Stimulated activated naive B cell treated with anti-CD40 and anti-IgM and Interleukin-4, amounts not matched to agents 10 μg/mL and 1 μg/mL and 100 μg/mL, for 72 hours (primary cell): Measurements from ENCODE around the gene PHC1.

ENCODE experiments used
- ATAC-seq, 2 donors: fragments of 150-1000 bp; cut with Tn5 transposase; replicated peaks; 2 replicates each; pipeline ENCODE4 v1.10.0; 2021; ENCODE audit warnings: moderate library complexity in 1 of 2
- DNase-seq: peaks from one replicate; pipeline ENCODE4 v3.0.0; 2021
- H3K27ac Mint-ChIP-seq: one replicate; pipeline ENCODE4 v1.8.0; 2022; ENCODE audit warnings: mild to moderate bottlenecking, mixed read lengths
- H3K27me3 Mint-ChIP-seq, 2 donors: one replicate each; pipeline ENCODE4 v1.8.0; 2022; ENCODE audit warnings: mixed read lengths in 2 of 2
- H3K36me3 Mint-ChIP-seq, 2 donors: one replicate each; pipeline ENCODE4 v1.8.0; 2022; ENCODE audit warnings: mixed read lengths in 2 of 2, mild to moderate bottlenecking in 1 of 2
- H3K4me1 Mint-ChIP-seq, 2 donors: one replicate each; pipeline ENCODE4 v1.8.0; 2022; ENCODE audit warnings: mixed read lengths in 2 of 2, mild to moderate bottlenecking in 1 of 2
- H3K4me3 Mint-ChIP-seq, 2 donors: one replicate each; pipeline ENCODE4 v1.8.0; 2022; ENCODE audit warnings: mild to moderate bottlenecking in 2 of 2, mixed read lengths in 2 of 2, moderate library complexity in 1 of 2
- H3K9me3 Mint-ChIP-seq, 2 donors: one replicate each; pipeline ENCODE4 v1.8.0; 2022; ENCODE audit warnings: mixed read lengths in 2 of 2, mild to moderate bottlenecking in 1 of 2

The PHC1 gene

GRCh38 chr12:8949342-8950220 is 35.3 kb downstream of the PHC1 start, which contains the start of gene M6PR:
Gene M6PR (minus strand): TSS chr12:8949645. CDS start chr12:8946404, 3,241 bp downstream.
- peaks cover 38 to 40% of the 10 kb centered on the region in 2 donors for H3K36me3 Mint-ChIP-seq
- peaks cover 14 to 31% of the 10 kb centered on the region in 2 donors for H3K4me1 Mint-ChIP-seq
- DNase-seq (peak; percentile 97), ATAC-seq (peak; percentile 80 to 84)
- no peaks in the 10 kb centered on the region for H3K27me3 Mint-ChIP-seq
- H3K9me3 Mint-ChIP-seq = peaks cover 3 to 4% of the 10 kb centered on the region in 2 donors
- H3K27ac Mint-ChIP-seq = peak within 1 kb of the TSS; percentile 95
- peak within 1 kb of the TSS; percentile 96 to 100 for H3K4me3 Mint-ChIP-seq

DNA sequence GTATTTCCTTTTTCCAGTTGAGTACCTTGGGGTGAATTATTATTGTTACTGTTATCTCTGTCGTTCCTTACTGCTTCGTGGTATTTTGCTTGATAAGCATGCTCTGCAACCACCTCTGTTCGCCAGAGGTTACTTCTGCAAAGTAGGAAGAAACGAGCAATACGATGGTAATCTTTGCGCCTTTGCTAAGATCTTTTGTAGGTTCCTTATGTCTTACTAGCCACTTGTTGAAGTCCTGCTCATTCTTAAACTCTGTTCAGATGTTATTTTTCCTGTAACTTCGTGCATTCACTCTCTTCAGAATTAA is 35.9 kb downstream of the PHC1 start:
- Mint-ChIP-seq H3K36me3 (peaks cover 33 to 38% of the 10 kb centered on the region in 2 donors), H3K9me3 (peaks cover 3 to 4% of the 10 kb centered on the region in 2 donors), H3K4me3 (peak overlapping the region; percentile 96 to 100), H3K27ac (peak overlapping the region; percentile 95), H3K27me3 (no peaks in the 10 kb centered on the region), H3K4me1 (peaks cover 14 to 30% of the 10 kb centered on the region in 2 donors)
- DNase-seq = no peak
- peak in 1 of 2 donors; percentile 26 for ATAC-seq

DNA sequence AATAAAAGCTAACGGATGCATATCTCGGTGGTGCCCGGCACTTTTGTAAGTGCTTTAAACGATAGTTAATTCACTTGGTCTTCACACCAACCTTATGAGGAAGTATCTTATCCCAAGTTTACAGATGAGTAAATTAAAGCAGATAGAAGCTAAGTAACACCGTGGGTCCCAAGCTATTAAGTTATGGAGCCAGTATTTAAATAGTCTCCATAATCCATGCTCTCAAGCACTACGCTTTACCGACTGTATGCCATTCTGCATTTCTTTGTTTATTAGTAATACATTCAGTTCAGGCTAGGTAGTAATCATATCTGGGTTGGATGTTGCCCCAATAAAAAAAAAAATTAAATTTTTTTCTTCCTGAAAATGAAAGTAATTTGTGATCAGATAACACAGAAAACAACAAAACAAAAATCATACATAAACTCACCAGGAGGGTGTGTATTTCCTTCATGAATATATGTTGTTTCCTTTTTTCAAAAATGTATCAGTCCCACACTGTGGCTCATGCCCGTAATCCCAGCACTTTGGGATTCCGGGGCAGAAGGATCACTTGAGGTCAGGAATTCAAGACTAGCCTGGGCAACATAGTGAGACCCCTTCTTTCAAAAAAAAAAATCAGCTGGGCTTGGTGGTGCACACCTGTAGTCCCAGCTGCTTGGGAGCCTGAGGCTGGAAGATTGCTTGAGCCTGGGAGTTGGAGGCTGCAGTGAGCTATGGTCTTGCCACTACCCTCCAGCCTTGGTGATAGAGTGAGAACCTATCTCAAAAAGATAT is 36.6 kb downstream of the PHC1 start:
- H3K9me3 Mint-ChIP-seq = peaks cover 3 to 4% of the 10 kb centered on the region in 2 donors
- H3K4me1 Mint-ChIP-seq = peaks cover 14 to 25% of the 10 kb centered on the region in 2 donors
- peak overlapping the region; percentile 96 to 100 for H3K4me3 Mint-ChIP-seq
- H3K27ac Mint-ChIP-seq = peak overlapping the region; percentile 95
- H3K36me3 Mint-ChIP-seq = peaks cover 30 to 37% of the 10 kb centered on the region in 2 donors
- no peak for DNase-seq
- ATAC-seq = no peak
- H3K27me3 Mint-ChIP-seq = no peaks in the 10 kb centered on the region

DNA sequence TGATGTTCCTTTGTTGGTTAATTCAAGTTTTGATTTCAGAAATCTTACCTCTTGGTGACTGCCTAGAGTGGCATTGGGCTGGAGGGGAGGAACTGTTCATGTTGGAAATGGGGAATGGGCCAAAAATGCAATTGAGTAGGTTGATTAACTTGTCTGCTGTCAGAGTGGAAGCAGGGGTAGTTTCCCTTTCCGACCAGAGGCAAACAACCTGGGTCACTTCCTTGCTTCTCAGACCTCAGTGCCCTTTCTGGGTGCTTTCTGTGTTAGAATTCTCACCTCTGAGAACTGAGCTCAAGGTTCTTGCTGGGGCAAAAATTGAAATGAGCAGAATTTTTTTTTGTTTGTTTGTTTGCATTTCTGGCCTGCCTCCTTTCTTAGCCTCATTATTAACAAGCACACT is 37.4 kb downstream of the PHC1 start:
- peak overlapping the region; percentile 42 to 46 for H3K4me3 Mint-ChIP-seq
- ATAC-seq (no peak), DNase-seq (peak; percentile 35)
- H3K9me3 Mint-ChIP-seq = peaks cover 3 to 4% of the 10 kb centered on the region in 2 donors
- peaks cover 8 to 17% of the 10 kb centered on the region in 2 donors for H3K4me1 Mint-ChIP-seq
- H3K27ac Mint-ChIP-seq = no peak overlapping the region
- no peaks in the 10 kb centered on the region for H3K27me3 Mint-ChIP-seq
- peaks cover 30 to 37% of the 10 kb centered on the region in 2 donors for H3K36me3 Mint-ChIP-seq

- Mint-ChIP-seq H3K4me1 (peaks cover 3 to 9% of the 10 kb centered on the region in 2 donors), H3K4me3 (no peak overlapping the region), H3K27ac (no peak overlapping the region), H3K27me3 (no peaks in the 10 kb centered on the region), H3K9me3 (peaks cover 3 to 4% of the 10 kb centered on the region in 2 donors), H3K36me3 (peaks cover 27 to 34% of the 10 kb centered on the region in 2 donors)
- DNase-seq (no peak), ATAC-seq (no peak)
Measured at GRCh38 chr12:8953773-8954402, 39.6 kb downstream of the PHC1 start.

DNA sequence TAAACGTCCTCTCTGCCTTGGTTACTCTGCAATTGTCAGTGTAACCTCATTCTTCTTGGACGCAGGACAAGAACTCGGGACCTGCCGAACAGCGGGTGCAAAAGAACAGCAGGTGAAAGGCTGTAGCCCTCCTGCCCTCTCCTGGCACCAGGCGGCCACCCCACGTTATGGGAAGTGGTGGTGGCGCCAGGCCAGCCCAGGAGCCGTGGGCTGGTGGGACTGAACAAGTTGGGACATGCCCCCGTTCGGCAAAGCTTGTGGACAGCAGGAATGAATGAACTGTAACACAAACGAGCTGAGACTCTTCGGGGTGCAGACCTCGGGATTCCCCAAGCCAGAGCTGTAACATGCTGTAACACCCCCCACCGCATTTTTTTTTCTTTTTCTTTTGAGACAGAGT is 41.8 kb downstream of the PHC1 start:
- no peak for DNase-seq
- Mint-ChIP-seq H3K4me3 (no peak overlapping the region), H3K9me3 (peaks cover 3 to 4% of the 10 kb centered on the region in 2 donors), H3K4me1 (peaks cover 3 to 9% of the 10 kb centered on the region in 2 donors), H3K27ac (no peak overlapping the region), H3K36me3 (peaks cover 27 to 31% of the 10 kb centered on the region in 2 donors), H3K27me3 (no peaks in the 10 kb centered on the region)
- ATAC-seq = no peak

GRCh38 chr12:8956772-8957171 is 42.5 kb downstream of the PHC1 start:
- no peak overlapping the region for H3K27ac Mint-ChIP-seq
- no peaks in the 10 kb centered on the region for H3K27me3 Mint-ChIP-seq
- H3K4me1 Mint-ChIP-seq = peaks cover under 1 to 5% of the 10 kb centered on the region in 2 donors
- peaks cover 3 to 4% of the 10 kb centered on the region in 2 donors for H3K9me3 Mint-ChIP-seq
- H3K4me3 Mint-ChIP-seq = no peak overlapping the region
- peaks cover 30 to 31% of the 10 kb centered on the region in 2 donors for H3K36me3 Mint-ChIP-seq
- no peak for ATAC-seq
- no peak for DNase-seq

GRCh38 chr12:8957561-8957960 is 43.3 kb downstream of the PHC1 start:
- H3K27ac Mint-ChIP-seq = no peak overlapping the region
- H3K4me3 Mint-ChIP-seq = no peak overlapping the region

DNA sequence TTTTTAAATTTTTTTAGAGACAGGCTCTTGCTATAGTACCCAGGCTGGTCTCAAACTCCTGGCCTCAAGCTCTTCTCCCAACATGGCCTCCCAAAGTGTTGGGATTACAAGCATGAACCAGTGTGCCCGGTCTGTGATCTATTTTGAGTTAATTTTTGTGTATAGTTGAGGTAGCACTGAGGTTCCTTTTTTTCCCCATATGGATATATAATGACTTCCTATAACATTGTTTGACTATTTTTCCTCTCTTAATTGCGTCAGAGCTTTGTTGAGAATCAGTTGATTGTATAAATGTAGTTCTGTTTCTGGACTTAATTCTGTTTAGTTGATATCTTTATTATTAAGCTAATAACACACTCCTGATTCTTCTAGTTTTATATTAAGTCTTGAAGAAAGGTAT is 43.8 kb downstream of the PHC1 start:
- no peak for DNase-seq
- no peak overlapping the region for H3K4me3 Mint-ChIP-seq
- no peaks in the 10 kb centered on the region for H3K4me1 Mint-ChIP-seq
- H3K27ac Mint-ChIP-seq = no peak overlapping the region
- peaks cover 34 to 35% of the 10 kb centered on the region in 2 donors for H3K36me3 Mint-ChIP-seq
- no peak for ATAC-seq
- H3K27me3 Mint-ChIP-seq = no peaks in the 10 kb centered on the region
- peaks cover 2 to 6% of the 10 kb centered on the region in 2 donors for H3K9me3 Mint-ChIP-seq

More at GRCh38 chr12:8957561-8957960, 43.3 kb downstream of the PHC1 start:
- ATAC-seq (no peak), DNase-seq (no peak)
- Mint-ChIP-seq H3K36me3 (peaks cover 38% of the 10 kb centered on the region in 2 donors), H3K9me3 (peaks cover 4 to 7% of the 10 kb centered on the region in 2 donors), H3K27me3 (no peaks in the 10 kb centered on the region), H3K4me1 (no peaks in the 10 kb centered on the region)

DNA sequence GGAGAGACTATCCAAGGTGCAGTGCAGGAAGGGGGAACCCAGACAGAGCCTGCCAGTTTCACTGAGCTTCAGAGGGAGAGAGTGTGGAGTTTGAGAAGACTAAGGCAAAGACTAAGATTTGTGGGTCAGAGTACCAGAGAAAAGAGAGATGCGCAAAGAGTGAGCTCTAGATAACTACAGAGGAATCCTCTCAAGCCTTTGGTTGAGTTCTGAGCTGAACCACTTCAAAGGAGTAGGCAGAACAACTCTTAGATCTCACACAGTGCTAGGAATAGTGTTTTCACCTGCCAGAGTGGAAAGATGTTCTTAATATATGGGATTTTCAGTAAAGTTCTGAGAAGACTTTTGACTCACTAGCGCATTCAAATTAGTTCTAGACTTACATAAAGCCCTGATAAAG is 45.9 kb downstream of the PHC1 start:
- ATAC-seq (no peak), DNase-seq (no peak)
- Mint-ChIP-seq H3K4me3 (no peak overlapping the region), H3K4me1 (no peaks in the 10 kb centered on the region), H3K36me3 (peaks cover 37 to 38% of the 10 kb centered on the region in 2 donors), H3K27ac (no peak overlapping the region), H3K9me3 (peaks cover 5 to 12% of the 10 kb centered on the region in 2 donors), H3K27me3 (no peaks in the 10 kb centered on the region)

- ATAC-seq = no peak
- H3K4me1 Mint-ChIP-seq = no peaks in the 10 kb centered on the region
- H3K4me3 Mint-ChIP-seq = no peak overlapping the region
- H3K9me3 Mint-ChIP-seq = peaks cover 13 to 15% of the 10 kb centered on the region in 2 donors
- H3K27ac Mint-ChIP-seq = no peak overlapping the region
- H3K27me3 Mint-ChIP-seq = no peaks in the 10 kb centered on the region
- H3K36me3 Mint-ChIP-seq = peaks cover 12 to 18% of the 10 kb centered on the region in 2 donors
- no peak for DNase-seq
Measured at GRCh38 chr12:8968761-8969160, 54.5 kb downstream of the PHC1 start.

GRCh38 chr12:8969861-8970411 is 55.6 kb downstream of the PHC1 start:
- H3K27me3 Mint-ChIP-seq = no peaks in the 10 kb centered on the region
- DNase-seq = no peak
- H3K9me3 Mint-ChIP-seq = peaks cover 8 to 10% of the 10 kb centered on the region in 2 donors
- ATAC-seq = no peak
- H3K36me3 Mint-ChIP-seq = peaks cover 9 to 13% of the 10 kb centered on the region in 2 donors
- no peak overlapping the region for H3K4me3 Mint-ChIP-seq
- H3K4me1 Mint-ChIP-seq = no peaks in the 10 kb centered on the region
- no peak overlapping the region for H3K27ac Mint-ChIP-seq

GRCh38 chr12:8970432-8970831 is 56.1 kb downstream of the PHC1 start:
- H3K27ac Mint-ChIP-seq = no peak overlapping the region
- peaks cover 9 to 12% of the 10 kb centered on the region in 2 donors for H3K36me3 Mint-ChIP-seq
- no peaks in the 10 kb centered on the region for H3K4me1 Mint-ChIP-seq
- peaks cover 8 to 11% of the 10 kb centered on the region in 2 donors for H3K9me3 Mint-ChIP-seq
- ATAC-seq (no peak), DNase-seq (no peak)
- no peaks in the 10 kb centered on the region for H3K27me3 Mint-ChIP-seq
- no peak overlapping the region for H3K4me3 Mint-ChIP-seq

DNA sequence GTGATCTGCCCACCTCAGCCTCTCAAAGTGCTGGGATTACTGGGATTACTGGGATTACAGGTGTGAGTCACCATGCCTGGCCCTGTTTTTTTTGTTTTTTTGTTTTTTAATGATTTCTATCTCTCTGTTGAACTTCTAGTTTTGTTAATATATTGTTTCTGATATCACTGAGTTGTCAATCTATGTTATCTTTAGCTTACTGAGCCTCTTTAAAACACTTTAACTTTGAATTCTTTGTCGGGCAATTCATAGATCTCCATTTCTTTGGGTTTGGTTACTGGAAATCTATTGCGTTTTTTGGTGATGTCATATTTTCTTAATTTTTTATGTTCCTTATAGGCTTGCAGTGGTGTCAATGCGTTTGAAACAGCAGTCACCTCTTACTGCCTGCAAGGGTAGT is 65.8 kb downstream of the PHC1 start:
- Mint-ChIP-seq H3K27ac (no peak overlapping the region), H3K4me1 (no peaks in the 10 kb centered on the region), H3K9me3 (peaks cover 9 to 10% of the 10 kb centered on the region in 2 donors), H3K36me3 (peaks cover 20 to 24% of the 10 kb centered on the region in 2 donors), H3K27me3 (no peaks in the 10 kb centered on the region), H3K4me3 (no peak overlapping the region)
- no peak for DNase-seq
- ATAC-seq = no peak
